ENCODE measurements around the gene P2RY8. TPM values are rescaled to one million over a fixed set of nuclear protein-coding genes. Genes with fewer than 3 reads are reported as not detected.
"Not testable (repeated sequence)": the region's sequence is repeated elsewhere in the genome, so short reads cannot be mapped to it uniquely, and the experiment has no call there.

P2RY8 gene
- total RNA-seq, 4 donors from 2014 or later, result 0.36 to 1.1 (median 0.62) TPM

DNA sequence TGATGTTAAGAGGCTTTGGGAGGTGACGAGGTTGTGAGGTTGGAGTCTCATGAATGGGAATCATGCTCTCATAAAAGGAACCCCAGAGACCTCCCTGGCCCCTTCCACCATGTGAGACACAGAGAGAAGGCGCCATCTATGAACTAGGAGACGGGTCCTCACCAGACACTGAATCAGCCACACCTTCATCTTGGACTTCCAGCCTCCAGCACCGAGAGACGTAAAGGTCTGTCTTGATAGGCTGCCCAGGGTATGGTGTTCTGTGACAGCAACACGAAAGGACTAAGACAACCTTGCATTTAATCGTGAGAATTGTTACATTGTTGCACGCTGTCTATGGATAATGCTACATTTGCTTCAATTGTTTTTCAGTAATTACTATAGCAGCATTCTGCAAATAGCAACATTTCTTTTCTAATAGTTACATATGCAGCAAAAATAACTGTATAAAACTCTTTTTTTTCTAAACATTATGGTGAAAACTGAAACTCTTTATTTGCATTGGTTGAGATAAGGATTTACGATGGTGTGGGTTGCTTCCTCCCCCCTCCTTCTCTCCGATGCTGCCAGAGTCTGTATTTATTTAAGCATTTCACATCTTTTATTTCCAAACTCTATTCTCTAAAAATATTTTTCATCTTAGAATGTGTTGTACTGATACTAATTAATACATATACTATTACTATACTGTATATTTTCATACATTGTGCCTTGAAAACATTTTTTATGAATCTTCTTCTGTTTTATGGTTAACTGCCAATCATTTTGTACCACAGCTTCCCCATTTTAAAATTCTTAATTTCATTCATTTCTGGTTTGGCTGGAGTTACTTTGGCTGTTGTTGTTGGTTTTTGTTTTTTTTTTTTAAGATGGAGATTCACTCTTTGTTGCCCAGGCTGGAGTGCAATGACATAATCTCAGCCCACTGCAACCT lies 28.0 kb upstream of the P2RY8 start:
- Histone ChIP-seq H3K4me1 (no peaks in the 10 kb centered on the region), H3K4me3 (no peak overlapping the region), H3K36me3 (no peaks in the 10 kb centered on the region), H3K27ac (no peak overlapping the region), H3K9me3 (no peaks in the 10 kb centered on the region), H3K27me3 (no peaks in the 10 kb centered on the region)
- TF ChIP-seq POLR2A (IDR thresholded peaks at IDR 0.05), result no peak
- TF ChIP-seq CTCF (IDR thresholded peaks at IDR 0.05 in 4 of 5, conservative IDR thresholded peaks at IDR 0.05 in 1 of 5), result no peak
- in situ Hi-C loops (cut with MboI; ENCODE audit: low sequenced_read_pairs in 4 of 4) (no loop called here), intact Hi-C loops (cut with DNase I; ENCODE audit: low total_unique reads) (no loop called here)
- DNase-seq, result no peak
- ATAC-seq, result no peak

GRCh38 chrX:1564077-1564476 lies 27.1 kb upstream of the P2RY8 start:
- H3K36me3 ChIP-seq; H3K27me3 ChIP-seq; H3K27ac ChIP-seq; in situ Hi-C loops (cut with MboI; ENCODE audit: low sequenced_read_pairs in 4 of 4); H3K4me1 ChIP-seq; ATAC-seq; intact Hi-C loops (cut with DNase I; ENCODE audit: low total_unique reads); DNase-seq; H3K4me3 ChIP-seq; H3K9me3 ChIP-seq: not testable (repeated sequence)

DNA sequence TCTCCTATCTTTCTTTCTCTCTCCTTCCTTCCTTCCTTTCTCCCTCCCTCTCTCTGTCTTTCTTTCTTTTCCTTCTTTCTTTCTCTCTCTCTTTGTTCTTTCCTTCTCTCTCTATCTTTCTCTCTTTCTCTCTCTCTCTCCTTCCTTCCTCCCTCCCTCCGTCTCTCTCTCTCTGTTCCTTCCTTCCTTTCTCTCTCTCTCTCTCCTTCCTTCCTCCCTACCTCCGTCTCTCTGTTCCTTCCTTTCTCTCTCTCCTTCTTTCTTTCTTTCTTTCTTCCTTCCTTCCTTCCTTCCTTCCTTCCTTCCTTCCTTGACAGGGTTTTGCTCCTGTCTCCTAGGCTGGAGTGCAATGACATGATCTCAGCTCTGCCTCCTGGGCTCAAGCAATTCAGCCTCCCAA lies 24.2 kb upstream of the P2RY8 start:
- ATAC-seq (no peak), DNase-seq (no peak)
- H3K36me3 ChIP-seq, result no peaks in the 10 kb centered on the region
- in situ Hi-C loops (cut with MboI; ENCODE audit: low sequenced_read_pairs in 4 of 4), result no loop called here
- H3K9me3 ChIP-seq, result no peaks in the 10 kb centered on the region
- TF ChIP-seq CTCF (IDR thresholded peaks at IDR 0.05 in 4 of 5, conservative IDR thresholded peaks at IDR 0.05 in 1 of 5), result no peak
- TF ChIP-seq POLR2A (IDR thresholded peaks at IDR 0.05), result no peak
- H3K27ac ChIP-seq, result no peak overlapping the region
- H3K4me1 ChIP-seq, result no peaks in the 10 kb centered on the region
- no peak overlapping the region for H3K4me3 ChIP-seq
- intact Hi-C loops (cut with DNase I; ENCODE audit: low total_unique reads), result no loop called here
- H3K27me3 ChIP-seq, result no peaks in the 10 kb centered on the region

DNA sequence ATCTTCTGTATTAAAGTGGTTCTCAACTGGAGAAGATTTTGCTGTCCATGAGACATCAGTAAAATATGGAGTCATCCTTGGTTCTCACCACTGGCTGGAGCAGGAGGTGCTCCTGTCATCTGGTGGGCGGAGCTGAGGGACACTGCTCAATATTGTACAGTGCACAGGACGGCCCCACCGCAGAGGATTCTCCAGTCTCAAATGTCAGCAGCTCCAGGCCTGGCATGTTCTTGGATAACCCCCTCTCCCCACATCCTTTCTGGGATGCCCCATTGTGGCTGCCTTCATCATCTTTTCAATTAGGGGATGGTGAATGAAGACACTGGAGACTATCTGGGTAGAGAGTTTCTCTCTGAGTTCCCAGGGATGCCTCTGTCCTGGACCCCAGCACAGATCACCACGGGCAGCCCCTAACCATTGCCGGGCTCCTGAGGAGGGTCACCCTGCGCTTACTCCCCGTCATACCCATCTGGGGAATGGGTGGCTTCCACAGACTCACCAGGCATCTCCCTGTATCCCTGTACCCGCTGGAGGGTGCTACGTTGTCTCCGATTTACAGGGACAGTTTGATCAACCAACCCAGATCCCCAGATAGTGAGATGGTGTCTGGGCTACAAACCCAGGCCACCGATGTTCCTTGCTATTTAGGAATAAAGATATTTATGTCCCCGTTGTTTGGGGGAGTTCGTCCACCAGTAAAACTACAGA lies 21.9 kb upstream of the P2RY8 start:
- DNase-seq (no peak), ATAC-seq (no peak)
- TF ChIP-seq POLR2A (IDR thresholded peaks at IDR 0.05) (no peak), CTCF (IDR thresholded peaks at IDR 0.05 in 4 of 5, conservative IDR thresholded peaks at IDR 0.05 in 1 of 5) (no peak)
- H3K27me3 ChIP-seq, result no peaks in the 10 kb centered on the region
- H3K4me1 ChIP-seq, result no peaks in the 10 kb centered on the region
- H3K4me3 ChIP-seq, result no peak overlapping the region
- in situ Hi-C loops (cut with MboI; ENCODE audit: low sequenced_read_pairs in 4 of 4), result no loop called here
- no peaks in the 10 kb centered on the region for H3K9me3 ChIP-seq
- intact Hi-C loops (cut with DNase I; ENCODE audit: low total_unique reads), result no loop called here
- no peak overlapping the region for H3K27ac ChIP-seq
- no peaks in the 10 kb centered on the region for H3K36me3 ChIP-seq

DNA sequence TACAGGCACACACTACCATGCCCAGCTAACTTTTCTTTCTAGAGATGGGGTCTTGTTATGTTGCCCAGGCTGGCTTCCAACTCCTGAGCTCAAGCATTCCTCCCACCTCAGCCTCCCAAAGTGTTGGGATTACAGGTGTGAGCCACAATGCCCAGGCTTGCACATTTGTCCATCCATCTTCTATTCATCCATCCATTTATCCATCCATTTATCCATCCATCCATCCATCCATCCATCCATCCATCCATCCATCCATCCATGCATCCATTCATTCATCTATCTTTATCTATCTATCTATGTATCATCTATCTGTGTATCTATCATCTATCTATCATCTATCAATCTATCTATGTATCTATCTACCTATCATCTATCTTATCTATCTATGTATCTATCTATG lies 20.5 kb upstream of the P2RY8 start:
- H3K27ac ChIP-seq; H3K4me1 ChIP-seq; intact Hi-C loops (cut with DNase I; ENCODE audit: low total_unique reads); H3K36me3 ChIP-seq; ATAC-seq; in situ Hi-C loops (cut with MboI; ENCODE audit: low sequenced_read_pairs in 4 of 4); H3K4me3 ChIP-seq; H3K9me3 ChIP-seq; H3K27me3 ChIP-seq; DNase-seq: not testable (repeated sequence)

Data from gastrocnemius medialis (tissue), 4 donors.